Activated T-cell treated with anti-CD3 and anti-CD28 coated beads for 24 hours (primary cell): ENCODE results near the gene NFX1.
A peak's percentile ranks its signal among the peaks of the same experiment; 100 is the strongest.

Experiments
- DNase-seq: peaks from one replicate; pipeline ENCODE4 v3.0.0-alpha.2; 2020; ENCODE audit warnings: low read depth

The NFX1 gene

DNA sequence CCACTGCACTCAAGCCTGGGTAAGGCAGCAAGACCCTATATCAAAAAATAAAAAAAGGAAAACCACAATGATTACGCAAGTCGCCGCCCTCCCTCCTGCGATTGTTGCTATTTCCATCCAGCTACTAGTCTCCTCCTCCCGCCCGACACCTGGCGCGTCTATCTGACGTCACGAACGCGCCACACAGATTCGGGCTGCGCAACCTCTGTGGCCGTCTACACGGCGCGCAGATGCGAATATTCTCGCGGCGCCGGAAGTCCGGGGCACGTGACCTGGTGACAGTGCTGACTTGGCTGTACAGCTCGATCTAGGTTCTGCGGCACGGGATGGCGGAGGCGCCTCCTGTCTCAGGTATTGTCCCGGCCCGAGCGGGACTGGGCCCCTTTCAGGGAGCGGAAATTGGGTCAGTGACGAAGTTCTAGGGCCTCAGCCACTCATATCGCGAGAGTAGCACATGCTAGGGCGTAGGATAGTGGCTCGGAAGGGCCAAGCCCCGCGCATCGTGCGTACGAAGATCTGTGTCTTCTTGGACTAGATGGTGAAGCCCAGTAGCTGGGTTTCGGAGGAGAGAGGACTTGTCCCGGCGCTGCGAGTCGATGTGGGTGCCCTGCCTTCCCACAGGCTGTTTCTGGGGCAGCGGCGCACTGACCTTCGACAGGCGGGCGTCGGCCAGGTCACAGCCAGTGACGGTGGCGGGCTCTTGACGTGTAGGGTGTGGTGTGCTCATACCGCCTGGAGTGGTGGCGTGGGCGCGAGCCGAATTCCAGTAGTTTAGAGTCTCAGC lies at the start of gene NFX1:
Gene NFX1 (plus strand): TSS at position 270 of the 784 bp plus-strand sequence. CDS start 57 bp downstream, at position 327.
- DNase-seq, result peak; percentile 98

DNA sequence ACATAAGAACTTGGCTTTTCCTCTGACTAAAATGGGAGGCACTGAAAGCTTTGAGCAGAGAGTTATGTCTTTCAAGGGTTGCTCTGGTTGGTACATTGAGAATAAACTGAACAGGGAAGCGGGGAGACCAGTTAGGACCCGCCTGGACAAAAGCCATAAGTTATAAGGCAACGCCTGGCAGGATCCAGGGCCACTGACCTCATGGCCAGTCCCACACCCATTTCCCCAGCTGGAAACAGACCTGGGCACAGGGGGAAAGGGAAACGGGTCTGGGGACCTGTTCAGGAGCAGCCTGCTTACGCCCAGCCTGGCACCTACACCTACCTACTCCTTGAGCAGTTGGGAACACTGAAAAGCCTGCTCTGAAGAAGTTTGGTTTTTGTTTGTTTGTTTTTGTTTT lies 49.0 kb upstream of the NFX1 start:
- no peak for DNase-seq

DNA sequence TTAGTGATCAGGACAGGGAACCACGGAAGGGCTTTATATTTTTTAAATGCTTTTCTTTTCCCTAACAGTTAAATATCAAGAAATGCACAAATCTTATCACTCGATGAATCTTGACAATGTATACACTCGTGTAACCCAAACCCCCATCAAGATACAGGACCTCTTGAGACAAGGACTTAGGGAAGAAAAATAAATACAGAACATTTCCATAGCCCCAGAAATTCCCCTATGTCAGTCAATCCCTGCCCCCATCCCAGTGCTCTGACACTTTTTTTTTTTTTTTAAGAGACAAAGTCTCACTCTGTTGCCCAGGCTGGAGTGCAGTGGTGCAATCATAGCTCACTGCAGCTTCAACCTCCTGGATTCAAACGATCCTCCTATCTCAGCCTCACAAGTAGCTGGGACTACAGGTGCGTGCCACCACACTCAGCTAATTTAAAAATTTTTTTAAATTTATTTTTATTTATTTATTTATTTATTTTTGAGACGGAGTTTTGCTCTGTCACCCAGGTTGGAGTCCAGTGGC lies 47.6 kb upstream of the NFX1 start:
- no peak for DNase-seq

DNA sequence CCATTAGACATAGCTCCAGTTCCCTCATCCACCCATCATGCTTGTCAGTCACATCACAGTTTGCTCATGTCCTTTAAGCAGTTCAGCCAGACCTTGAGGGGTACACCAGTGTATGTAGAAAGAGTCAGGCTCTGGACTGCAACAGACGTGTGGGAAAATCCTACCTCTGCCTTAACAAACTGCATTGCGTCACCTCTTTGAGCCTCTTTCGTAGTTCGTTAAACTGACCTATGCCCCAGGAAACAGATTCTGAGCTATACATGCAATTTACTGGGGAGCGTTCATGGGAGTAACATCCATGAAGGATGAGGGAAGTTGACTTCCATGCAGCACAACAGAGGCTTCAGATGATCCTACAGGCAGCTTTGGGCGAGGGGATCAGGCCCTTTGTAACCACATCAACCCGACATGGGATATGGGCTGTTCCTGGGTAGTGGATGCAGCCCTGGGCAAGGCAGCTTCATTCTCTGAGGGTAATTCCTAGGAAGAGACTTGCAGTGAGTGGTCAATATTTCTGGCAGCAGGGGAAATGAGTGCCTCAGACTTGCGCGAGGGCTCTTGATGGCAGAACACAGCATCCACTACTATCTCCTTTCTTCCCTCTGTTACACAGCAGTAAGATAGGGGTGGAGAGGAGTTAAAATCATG lies 46.1 kb upstream of the NFX1 start:
- no peak for DNase-seq

DNA sequence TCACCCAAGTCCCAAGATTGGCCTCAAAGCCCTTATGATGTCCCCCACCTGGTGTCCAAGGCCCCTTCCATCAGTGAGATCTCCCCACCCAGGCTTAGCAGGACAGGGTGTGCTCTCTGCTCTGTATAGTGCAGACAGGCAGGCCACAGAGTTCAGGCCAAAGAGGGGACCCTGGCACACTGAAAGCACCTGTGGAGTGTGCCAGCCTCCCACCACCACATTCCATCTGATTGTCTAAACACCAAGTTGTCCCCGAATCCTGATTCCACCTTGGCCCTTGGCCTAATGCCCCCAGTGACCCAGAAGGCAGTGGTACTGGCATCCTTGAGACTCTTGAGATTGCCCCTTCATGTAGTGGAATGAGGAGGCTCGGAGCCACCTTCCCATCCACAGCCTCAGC lies 45.0 kb upstream of the NFX1 start:
- no peak for DNase-seq

DNA sequence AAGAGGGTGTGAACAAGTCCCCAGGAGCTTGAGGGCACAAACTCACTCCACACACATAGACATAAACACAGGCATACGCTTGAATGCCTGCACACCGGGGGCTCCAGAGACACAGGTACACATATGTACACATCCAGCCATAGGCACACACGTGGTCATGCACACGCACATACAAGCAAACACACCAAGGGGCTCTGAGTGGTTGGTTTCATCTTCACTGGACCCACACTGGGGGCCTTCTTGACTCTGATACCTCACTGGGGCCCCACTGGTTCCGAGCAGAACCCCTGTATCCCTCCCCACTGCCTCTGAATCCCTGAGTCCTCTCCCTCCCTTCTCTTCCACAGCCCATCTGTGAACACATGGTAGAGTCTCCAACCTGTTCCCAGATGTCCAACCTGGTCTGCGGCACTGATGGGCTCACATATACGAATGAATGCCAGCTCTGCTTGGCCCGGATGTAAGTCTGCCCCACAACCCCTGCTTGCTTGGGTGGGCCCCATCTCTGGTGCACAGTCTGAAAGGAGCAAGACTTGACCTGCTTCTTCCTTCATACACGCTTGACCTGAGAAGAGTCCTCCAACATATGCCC lies 44.0 kb upstream of the NFX1 start:
- DNase-seq, result no peak

DNA sequence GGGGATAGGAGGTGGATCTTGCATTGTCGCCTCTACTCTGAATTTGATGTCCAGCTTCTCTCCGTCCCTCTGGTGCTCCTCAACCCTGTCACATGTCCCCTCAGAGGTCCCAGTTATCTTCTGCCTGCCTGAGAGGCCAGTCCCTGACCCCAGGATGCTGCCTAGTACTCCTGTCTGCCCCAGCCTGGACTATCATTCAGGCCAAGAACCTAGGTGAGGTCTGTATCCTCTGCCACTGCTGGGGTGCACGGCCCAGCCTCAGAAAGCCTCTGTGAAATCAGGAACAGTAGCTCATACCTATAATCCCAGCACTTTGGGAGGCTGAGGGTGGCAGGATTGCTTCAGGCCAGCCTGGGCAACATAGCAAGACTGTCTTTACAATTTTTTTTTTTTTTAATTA lies 41.7 kb upstream of the NFX1 start:
- DNase-seq, result no peak

DNA sequence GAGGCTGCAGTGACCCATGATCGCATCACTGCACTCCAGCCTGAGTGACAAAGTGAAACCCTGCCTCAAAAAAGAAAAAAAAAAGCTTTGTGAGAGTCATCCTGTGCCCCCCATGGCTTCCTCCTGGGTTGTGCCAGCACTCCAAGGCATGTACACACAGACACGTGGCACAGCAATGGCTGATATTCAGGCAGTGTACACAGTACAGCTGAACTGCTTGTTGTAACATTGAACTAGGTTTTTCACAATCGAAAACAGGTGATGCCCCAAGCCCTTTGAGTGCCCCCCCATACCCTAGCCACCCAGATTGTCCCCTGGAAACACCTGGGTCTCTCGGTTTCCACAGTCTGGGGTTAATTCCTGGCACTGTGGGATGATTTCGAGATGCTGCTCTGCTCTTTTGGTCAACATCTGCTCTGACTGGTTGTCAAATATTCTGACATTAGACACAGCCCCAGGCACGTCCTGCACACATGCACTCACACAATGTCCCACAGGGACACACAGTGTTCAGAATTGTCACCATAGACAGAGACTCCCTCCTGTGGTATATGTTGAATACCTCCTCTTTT lies 41.1 kb upstream of the NFX1 start:
- no peak for DNase-seq

DNA sequence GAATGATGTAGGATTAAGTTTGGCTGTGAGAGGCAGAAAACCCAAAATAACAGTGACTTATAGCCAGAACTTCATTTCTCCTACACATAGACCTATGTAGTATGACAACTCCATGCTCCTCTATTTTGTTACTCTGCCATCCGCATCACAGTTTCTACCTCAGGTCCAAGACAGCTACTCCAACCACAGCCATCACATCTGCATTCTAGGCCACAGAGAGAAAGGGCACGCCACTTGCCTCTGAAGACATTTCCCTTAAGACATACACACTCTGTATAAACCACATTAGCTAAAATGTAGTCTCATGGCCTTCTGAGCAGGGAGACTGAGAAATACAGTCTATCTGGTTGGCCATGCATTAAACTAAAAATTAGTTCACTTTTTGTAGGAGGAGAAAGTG lies 40.3 kb upstream of the NFX1 start:
- no peak for DNase-seq

DNA sequence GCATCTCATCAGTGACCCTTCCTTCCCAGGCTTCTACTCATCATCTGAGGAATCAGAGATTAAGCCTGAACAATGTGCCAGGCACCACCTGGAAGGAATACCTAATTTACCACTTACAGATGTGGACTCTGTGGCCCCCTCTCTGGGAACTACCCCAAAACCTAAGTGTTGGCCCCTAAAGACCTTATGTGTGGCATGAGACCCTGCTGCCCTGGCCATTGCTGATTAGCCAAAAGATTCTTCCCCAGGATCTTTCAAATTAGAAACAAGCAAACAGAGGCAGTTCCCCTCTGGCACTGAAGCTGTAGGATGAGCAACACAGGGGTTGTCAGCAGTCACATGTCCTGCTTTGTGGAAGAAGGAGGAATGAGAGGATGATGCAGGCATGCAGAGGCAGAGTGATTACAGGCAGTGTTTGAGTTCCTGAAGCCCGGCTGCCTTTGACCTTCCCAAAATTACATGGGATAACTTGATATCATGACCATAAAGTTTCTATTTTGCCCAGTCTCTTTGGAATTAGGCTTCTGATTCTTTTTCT lies 39.8 kb upstream of the NFX1 start:
- DNase-seq, result no peak

DNA sequence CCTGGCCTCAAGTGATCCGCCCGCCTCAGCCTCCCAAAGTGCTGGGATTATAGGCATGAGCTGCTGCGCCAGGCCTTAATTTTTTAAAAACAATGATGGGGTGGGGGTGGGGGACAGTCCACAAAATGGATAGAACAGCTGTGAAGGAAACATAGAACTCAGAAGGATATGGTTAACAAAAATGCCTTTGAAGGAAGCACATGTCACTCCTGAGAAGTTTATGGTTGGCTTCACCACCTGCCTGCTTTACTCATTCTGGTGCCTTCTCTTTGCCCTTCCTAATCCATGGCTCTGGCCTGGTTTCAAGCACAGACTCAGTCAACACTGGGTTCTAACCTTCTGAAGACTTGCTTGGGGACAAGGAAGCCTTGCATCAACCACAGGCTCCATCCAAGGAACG lies 36.1 kb upstream of the NFX1 start:
- DNase-seq, result no peak

DNA sequence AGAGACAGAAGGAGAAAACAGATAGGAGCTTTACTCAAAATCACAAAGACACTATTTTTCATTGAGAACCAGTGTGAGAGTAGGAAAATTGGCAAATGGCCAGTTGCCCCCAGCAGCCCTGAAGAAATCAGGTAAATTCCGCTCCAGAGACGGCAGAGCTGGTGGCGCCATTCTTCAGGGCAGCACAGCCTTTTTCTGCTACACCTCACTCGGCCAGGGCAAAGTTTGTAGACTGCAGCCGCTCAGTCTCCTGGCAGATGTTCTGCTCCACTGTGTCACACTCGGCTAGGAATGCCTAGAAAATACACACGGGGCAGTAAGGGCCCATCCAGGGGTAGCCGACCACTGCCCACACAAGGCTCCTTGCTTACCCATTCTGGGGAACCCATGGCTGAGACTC lies 35.3 kb upstream of the NFX1 start:
- DNase-seq, result no peak

DNA sequence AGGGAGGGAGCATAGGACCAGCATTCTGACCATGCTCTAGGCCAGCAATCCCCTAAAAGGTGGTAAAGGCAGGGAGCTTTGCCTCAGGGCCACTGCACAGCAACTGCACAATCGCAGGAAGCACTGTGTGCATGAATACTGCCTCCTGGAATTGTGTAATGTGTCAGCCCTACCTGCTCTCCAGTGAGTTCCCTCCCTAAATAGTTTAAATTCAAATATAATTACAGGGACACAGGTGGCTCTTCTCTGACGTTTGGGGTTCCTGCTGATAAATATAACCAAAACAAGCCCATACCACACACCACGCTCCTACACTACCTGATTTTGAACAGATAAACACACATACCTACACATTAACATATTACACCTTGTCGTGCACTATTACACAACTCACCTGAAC lies 34.8 kb upstream of the NFX1 start:
- no peak for DNase-seq

DNA sequence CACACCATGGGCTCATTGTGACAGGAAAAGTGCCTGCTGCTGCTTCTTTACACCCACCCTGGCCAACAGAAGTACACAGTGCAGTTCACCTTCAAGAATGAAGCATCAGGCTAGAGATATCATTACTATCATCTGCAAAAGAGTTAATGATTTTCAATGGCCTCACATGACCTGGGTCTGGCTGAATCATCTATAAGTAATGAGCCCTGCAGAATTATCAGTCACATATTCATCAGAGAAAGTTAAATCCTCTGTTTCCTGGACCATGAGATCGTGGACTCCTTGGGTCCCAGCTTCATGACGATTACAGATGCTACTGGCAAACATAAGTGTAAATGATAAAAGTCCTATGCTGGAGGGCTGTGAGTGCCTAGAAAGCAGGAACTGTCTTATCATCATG lies 34.1 kb upstream of the NFX1 start:
- DNase-seq, result no peak

DNA sequence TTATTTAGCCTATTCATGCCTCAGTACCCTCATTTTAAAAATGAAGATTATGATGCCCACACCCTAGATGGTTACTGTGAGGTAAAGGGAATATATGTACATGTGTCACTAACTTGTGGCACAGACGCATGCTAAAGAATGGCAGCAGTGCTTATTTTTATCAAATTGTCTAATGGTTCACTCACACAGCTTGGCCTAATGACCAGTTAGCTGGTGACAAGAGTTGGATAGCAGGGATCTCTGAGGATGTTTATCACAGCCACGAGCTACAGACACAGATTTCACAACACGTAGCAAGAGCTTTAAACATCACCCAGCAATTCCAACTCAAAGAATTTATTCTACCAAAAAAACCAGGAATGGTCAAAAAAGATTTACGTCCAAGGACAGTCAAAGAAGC lies 33.0 kb upstream of the NFX1 start:
- DNase-seq, result no peak

DNA sequence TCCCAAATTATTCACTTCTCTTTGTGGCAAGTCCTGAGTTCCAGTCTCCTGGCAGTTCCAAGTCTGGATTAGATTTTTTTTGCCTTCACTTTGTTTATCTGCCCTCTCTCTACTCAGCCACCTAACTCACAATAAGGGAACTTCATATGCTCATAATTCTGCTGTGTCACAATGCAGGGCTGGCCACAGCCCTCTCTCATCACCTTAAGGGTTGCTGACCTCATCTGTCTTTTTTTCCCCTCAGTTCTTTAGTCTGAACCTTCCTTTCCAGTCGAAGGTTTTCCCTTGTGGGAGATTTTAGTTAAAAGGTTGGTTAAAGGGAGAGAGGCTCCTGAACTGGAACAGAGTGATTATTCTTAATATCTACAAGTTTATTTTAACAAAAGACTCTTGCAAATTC lies 29.9 kb upstream of the NFX1 start:
- DNase-seq, result no peak

DNA sequence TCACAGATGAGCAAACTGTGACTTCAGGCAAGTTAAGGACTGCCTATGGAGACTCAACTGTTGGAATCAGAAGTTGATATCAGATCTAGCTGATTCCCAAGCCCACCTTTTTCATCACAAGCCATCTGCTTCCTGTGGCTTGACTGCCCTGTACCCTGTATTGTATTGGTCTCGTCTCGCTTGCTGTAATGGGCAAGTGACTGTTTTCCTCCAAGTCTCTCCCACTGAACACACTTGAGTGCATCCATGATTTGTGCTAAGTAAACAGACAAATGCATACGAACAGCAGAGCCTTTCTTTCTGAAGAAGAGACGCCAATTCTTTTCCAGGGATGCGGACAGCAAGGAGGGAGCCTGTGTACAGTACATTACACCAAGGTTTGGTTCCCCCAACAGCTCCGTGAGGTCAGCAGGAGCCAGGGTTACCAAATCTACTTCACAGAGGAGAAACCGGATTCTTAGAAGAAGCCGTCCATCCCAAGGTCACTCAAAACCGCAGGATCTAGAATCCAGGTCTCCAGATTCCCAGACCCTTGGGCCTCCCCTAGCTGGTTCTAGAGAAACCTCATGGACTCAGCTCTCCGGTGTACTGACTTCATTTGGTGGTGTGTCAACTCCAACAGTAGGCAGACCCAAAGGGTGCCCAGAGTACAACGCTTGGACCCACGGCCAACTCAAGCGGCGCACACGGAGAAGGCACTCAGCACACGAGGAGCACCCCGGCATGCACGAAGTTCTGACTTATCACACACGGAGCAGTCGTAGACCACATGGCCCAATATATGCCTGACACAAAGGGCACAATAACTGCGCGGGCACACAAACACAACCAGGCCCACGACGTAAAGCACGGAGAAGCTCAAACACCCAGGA lies 26.9 kb upstream of the NFX1 start:
- no peak for DNase-seq

DNA sequence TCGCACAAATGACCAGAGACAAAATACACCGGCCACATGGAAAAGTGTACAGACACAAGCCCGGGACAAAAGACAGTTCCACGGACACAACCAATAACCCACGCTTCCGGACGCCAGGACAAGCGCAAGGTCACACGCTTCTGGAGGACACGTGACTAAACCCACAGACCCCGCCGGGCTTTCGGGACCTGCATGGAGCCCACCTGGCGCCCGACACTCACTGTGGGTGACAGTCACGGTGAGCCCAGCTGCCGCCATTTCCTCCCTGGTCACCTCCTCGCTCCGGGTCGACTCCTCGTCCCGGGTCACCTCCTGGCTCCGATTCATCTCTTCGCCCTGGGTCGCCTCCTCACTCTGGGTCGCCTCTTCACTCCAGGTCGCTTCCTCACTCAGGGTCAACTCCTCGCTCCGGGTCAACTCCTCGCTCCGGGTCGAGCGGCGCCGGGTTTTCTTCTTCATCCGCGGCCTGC lies 26.3 kb upstream of the NFX1 start:
- peak; percentile 23 for DNase-seq

DNA sequence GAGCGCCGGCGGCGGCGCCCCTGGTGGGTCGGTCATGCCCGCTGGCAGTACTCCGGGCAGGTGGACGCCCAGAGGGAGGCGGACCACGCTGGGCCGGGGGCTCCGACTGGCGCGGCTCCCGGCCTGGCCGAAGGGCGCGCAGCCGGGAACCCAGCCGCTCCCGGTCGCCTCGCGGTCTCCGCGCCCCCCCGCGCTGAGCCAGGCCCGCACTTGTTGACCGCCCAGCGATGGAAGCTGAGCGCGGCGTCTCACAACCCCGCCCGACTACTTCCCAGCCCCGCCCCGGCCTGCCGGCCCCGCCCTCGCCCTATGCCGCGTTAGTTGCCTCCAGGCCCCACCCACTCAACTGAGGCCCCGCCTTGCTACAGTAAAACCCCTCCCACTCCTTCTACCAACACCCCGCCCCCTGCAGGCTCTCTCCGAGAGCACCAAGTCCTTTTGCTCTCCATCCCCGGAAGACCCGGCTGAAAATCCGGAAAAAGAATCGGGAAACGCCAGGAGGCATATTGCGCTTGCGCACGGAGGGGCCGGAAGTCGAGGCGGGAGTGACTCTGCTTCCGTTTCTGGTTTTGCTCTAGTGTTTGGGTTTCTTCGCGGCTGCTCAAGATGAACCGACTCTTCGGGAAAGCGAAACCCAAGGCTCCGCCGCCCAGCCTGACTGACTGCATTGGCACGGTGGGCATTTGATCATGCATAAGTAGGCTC lies 25.7 kb upstream of the NFX1 start, which contains the start of the genes BAG1 and CHMP5:
Gene BAG1 (minus strand): TSS at position 236 of the 705 bp plus-strand sequence.
Gene CHMP5 (plus strand): TSS at position 577 of the 705 bp plus-strand sequence. CDS start 30 bp downstream, at position 607.
- peak; percentile 100 for DNase-seq

DNA sequence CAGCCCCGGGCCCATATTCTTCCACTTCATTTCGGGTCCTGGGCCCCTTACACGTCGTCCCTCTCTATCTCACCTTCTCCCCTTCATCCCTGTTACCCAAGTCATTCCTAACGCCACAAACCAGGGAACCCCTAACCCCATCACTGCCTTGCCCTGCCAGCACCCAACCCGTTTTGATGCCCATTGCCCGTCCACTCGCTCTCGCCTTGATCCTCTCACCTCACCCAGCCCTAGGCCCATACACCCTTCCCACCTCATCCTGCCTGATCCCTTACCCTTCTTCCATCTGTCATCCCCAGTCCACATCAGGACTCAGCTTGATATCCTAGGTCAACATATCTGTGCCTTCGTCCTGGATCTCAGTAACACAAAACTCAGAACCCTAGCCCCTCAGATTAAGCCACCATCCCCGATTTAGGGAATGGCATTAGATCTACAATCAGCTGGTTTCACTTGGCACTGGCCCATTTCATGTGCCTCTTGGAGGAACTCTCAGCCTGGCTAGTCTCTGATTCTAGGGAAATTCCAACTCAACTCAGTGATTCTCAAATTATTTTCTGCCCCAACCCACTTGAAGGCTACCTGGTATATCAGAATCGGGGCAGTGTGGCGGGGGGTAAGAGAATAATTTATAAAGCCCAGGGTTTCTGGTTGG lies 25.0 kb upstream of the NFX1 start:
- no peak for DNase-seq
